SU-DHL-6 (cell line): ENCODE data around the gene C5AR1.

Experiments used
- EZH2phosphoT487 ChIP-seq: fragments of 200-600 bp; sonication (generic), shearing (Covaris generic); conservative IDR thresholded peaks from 2 replicates; pipeline ENCODE4 v1.6.1; 2018; ENCODE audit warnings: mild to moderate bottlenecking, antibody characterized with exemption, low read length, moderate library complexity, mixed read lengths
- TF ChIP-seq, protein P1 (sequence below): fragments of 200-600 bp; sonication (generic); IDR thresholded peaks from one replicate; pipeline ENCODE4 v1.5.1; 2017; ENCODE audit warnings: antibody characterized with exemption, mild to moderate bottlenecking, low read length, moderate library complexity; ENCODE audit not compliant: insufficient read depth, poor library complexity, severe bottlenecking

DNA sequence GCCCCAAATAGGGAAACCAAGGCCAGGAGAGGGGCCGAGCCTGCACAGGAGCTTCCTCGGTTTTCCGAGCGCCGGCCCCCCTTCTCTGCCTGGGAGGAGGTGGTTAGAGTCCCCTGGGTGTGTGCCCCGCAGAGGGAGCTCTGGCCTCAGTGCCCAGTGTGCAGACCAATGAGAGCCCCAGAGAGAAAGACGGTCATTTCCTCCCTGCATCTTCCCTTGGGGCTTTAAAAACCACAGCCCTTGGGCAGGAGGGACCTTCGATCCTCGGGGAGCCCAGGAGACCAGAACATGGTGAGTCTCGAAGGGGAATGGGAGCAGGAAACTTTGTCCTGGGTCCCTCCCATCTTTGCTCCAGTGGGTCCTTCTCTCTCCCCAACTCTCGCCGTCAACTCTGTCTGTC is at the start of gene C5AR1:
- TF ChIP-seq EZH2phosphoT487: no peak
- TF ChIP-seq, protein P1, sequence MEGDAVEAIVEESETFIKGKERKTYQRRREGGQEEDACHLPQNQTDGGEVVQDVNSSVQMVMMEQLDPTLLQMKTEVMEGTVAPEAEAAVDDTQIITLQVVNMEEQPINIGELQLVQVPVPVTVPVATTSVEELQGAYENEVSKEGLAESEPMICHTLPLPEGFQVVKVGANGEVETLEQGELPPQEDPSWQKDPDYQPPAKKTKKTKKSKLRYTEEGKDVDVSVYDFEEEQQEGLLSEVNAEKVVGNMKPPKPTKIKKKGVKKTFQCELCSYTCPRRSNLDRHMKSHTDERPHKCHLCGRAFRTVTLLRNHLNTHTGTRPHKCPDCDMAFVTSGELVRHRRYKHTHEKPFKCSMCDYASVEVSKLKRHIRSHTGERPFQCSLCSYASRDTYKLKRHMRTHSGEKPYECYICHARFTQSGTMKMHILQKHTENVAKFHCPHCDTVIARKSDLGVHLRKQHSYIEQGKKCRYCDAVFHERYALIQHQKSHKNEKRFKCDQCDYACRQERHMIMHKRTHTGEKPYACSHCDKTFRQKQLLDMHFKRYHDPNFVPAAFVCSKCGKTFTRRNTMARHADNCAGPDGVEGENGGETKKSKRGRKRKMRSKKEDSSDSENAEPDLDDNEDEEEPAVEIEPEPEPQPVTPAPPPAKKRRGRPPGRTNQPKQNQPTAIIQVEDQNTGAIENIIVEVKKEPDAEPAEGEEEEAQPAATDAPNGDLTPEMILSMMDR: no peak
